GM23338 (cell line): ENCODE data around the gene ERBB4. TPM values are rescaled to one million over a fixed set of nuclear protein-coding genes. Genes with fewer than 3 reads are reported as not detected.

Experiments used
- ATAC-seq: fragments of 200-7000 bp; cut with Tn5 transposase; 3 replicates; pipeline ENCODE4 v1.9.1; 2020
- DNase-seq: peaks from one replicate; pipeline ENCODE4 v3.0.0-alpha.2; 2015; ENCODE audit warnings: low spot score
- H2AFZ ChIP-seq: fragments of 200-600 bp; sonication (generic); 2 replicates; pipeline ENCODE4 v1.8.0; 2016; ENCODE audit warnings: antibody characterized with exemption, mild to moderate bottlenecking, moderate library complexity
- H3F3A ChIP-seq: fragments of 200-600 bp; sonication (generic); replicated peaks from 2 replicates; pipeline ENCODE4 v1.8.0; 2017; ENCODE audit warnings: antibody characterized with exemption, mixed run types, low read depth
- H3K27ac ChIP-seq: fragments of 200-600 bp; sonication (generic); 2 replicates; pipeline ENCODE4 v1.6.1; 2016; ENCODE audit warnings: low read depth
- H3K27me3 ChIP-seq: fragments of 200-600 bp; sonication (generic); 2 replicates; pipeline ENCODE4 v1.8.0; 2016; ENCODE audit warnings: mild to moderate bottlenecking, mixed run types, moderate library complexity; ENCODE audit not compliant: insufficient read depth
- H3K36me3 ChIP-seq: fragments of 200-600 bp; sonication (generic); 2 replicates; pipeline ENCODE4 v1.8.0; 2016; ENCODE audit warnings: mild to moderate bottlenecking; ENCODE audit not compliant: insufficient read depth
- H3K4me1 ChIP-seq: fragments of 200-600 bp; sonication (generic); 2 replicates; pipeline ENCODE4 v1.8.0; 2016; ENCODE audit warnings: mild to moderate bottlenecking, moderate library complexity; ENCODE audit not compliant: insufficient read depth
- H3K4me2 ChIP-seq: fragments of 200-600 bp; sonication (generic); 2 replicates; pipeline ENCODE4 v1.7.1; 2017; ENCODE audit warnings: mixed run types
- H3K4me3 ChIP-seq: fragments of 200-600 bp; sonication (generic); 2 replicates; pipeline ENCODE4 v1.6.1; 2016; ENCODE audit warnings: mixed run types
- H3K79me2 ChIP-seq: fragments of 200-600 bp; sonication (generic); replicated peaks from 2 replicates; pipeline ENCODE4 v1.8.0; 2017; ENCODE audit warnings: mild to moderate bottlenecking; ENCODE audit not compliant: insufficient read depth
- H3K9me2 ChIP-seq: fragments of 200-600 bp; sonication (generic); 2 replicates; pipeline ENCODE4 v1.8.0; 2017; ENCODE audit not compliant: insufficient read depth
- H4K20me1 ChIP-seq: fragments of 200-600 bp; sonication (generic); replicated peaks from 2 replicates; pipeline ENCODE4 v1.8.0; 2017; ENCODE audit warnings: mild to moderate bottlenecking; ENCODE audit not compliant: insufficient read depth
- H3K27ac Mint-ChIP-seq: 2 replicates; pipeline ENCODE4 v1.8.0; 2020; ENCODE audit warnings: inconsistent platforms, mild to moderate bottlenecking, moderate library complexity, mixed read lengths
- H3K27me3 Mint-ChIP-seq: 3 replicates; pipeline ENCODE4 v1.8.0; 2022; ENCODE audit warnings: low read depth, mild to moderate bottlenecking, moderate library complexity, mixed read lengths, inconsistent platforms; ENCODE audit not compliant: insufficient read depth, poor library complexity
- H3K36me3 Mint-ChIP-seq: 3 replicates; pipeline ENCODE4 v1.8.0; 2021; ENCODE audit warnings: low read depth, mild to moderate bottlenecking, inconsistent platforms, moderate library complexity, mixed read lengths
- H3K4me1 Mint-ChIP-seq: 3 replicates; pipeline ENCODE4 v1.8.0; 2020; ENCODE audit warnings: mild to moderate bottlenecking, inconsistent platforms, mixed read lengths
- H3K4me3 Mint-ChIP-seq: 3 replicates; pipeline ENCODE4 v1.8.0; 2021; ENCODE audit warnings: moderate library complexity, mild to moderate bottlenecking, inconsistent platforms, mixed read lengths
- H3K9me3 Mint-ChIP-seq: 3 replicates; pipeline ENCODE4 v1.8.0; 2020; ENCODE audit warnings: moderate library complexity, mild to moderate bottlenecking, inconsistent platforms, mixed read lengths
- CREB1 ChIP-seq: fragments of 250-450 bp; sonication (Bioruptor Pico); IDR thresholded peaks from 2 replicates; pipeline ENCODE4 v1.5.0; 2020; ENCODE audit warnings: low read depth, mild to moderate bottlenecking, moderate library complexity
- CTCF ChIP-seq, 2 experiments: fragments of 200-600 bp in 1 of 2; sonication (generic) in 1 of 2; conservative IDR thresholded peaks; 2 replicates each; pipeline versions ENCODE4 v1.5.1 to v1.6.1; 2016 to 2017; ENCODE audit warnings: antibody characterized with exemption in 2 of 2, low read depth in 2 of 2, mild to moderate bottlenecking in 2 of 2, moderate library complexity in 1 of 2
- ETS1 ChIP-seq: IDR thresholded peaks from 2 replicates; pipeline ENCODE4 v1.6.1; 2016; ENCODE audit warnings: antibody characterized with exemption
- EZH2 ChIP-seq: fragments of 200-600 bp; sonication (generic); IDR thresholded peaks from one replicate; pipeline ENCODE4 v1.8.0; 2017; ENCODE audit warnings: antibody characterized with exemption, mild to moderate bottlenecking, low read depth; ENCODE audit not compliant: unreplicated experiment
- EZH2phosphoT487 ChIP-seq: fragments of 200-600 bp; sonication (generic); IDR thresholded peaks from one replicate; pipeline ENCODE4 v1.8.1; 2018; ENCODE audit warnings: antibody characterized with exemption; ENCODE audit not compliant: unreplicated experiment
- JUNB ChIP-seq: IDR thresholded peaks from one replicate; pipeline ENCODE4 v1.6.1; 2016; ENCODE audit warnings: antibody characterized with exemption; ENCODE audit not compliant: unreplicated experiment
- NANOG ChIP-seq: IDR thresholded peaks from 2 replicates; pipeline ENCODE4 v1.6.1; 2016; ENCODE audit warnings: antibody characterized with exemption, borderline replicate concordance
- POLR2AphosphoS5 ChIP-seq: IDR thresholded peaks from 2 replicates; pipeline ENCODE4 v1.6.1; 2016; ENCODE audit warnings: antibody characterized with exemption, low read depth
- REST ChIP-seq: IDR thresholded peaks from one replicate; pipeline ENCODE4 v1.6.1; 2018; ENCODE audit warnings: antibody characterized with exemption; ENCODE audit not compliant: unreplicated experiment
- STAT1 ChIP-seq: IDR thresholded peaks from one replicate; pipeline ENCODE4 v1.6.1; 2016; ENCODE audit warnings: antibody characterized with exemption; ENCODE audit not compliant: unreplicated experiment
- ZNF114 ChIP-seq: fragments of 250-450 bp; sonication (Bioruptor Pico); IDR thresholded peaks from 2 replicates; pipeline ENCODE4 v1.5.0; 2020; ENCODE audit warnings: mild to moderate bottlenecking, moderate library complexity
- ZNF331 ChIP-seq: fragments of 250-450 bp; sonication (Bioruptor Pico); IDR thresholded peaks from 2 replicates; pipeline ENCODE4 v1.5.0; 2020; ENCODE audit warnings: low read depth, mild to moderate bottlenecking, moderate library complexity
- ZNF462 ChIP-seq: fragments of 250-450 bp; sonication (Bioruptor Pico); IDR thresholded peaks from 2 replicates; pipeline ENCODE4 v1.5.0; 2020; ENCODE audit warnings: mild to moderate bottlenecking, moderate library complexity
- polyA plus RNA-seq: library from polyadenylated mRNA; unstranded; fragments of >200 nt; fragmentation: Nextera tagmentation; extraction: Ambion mirVana; gene quantifications from 2 replicates; pipeline ENCODE4 v1.2.1, GENCODE V29; 2016
- total RNA-seq: library from RNA; depleted of rRNA; stranded (reverse); fragments of >200 nt; shearing (Covaris generic); gene quantifications from 2 replicates; pipeline ENCODE4 v1.2.3, GENCODE V29; 2014

Gene ERBB4
- total and polyA plus RNA-seq, 2 experiments from 2014 or later = 0.73 to 1.1 TPM

GRCh38 chr2:211671977-211672376 is 866.6 kb downstream of the ERBB4 start:
- no peaks in the 10 kb centered on the region for H3K27me3 ChIP-seq
- no peaks in the 10 kb centered on the region for H3F3A ChIP-seq
- Mint-ChIP-seq H3K4me3 (no peak overlapping the region), H3K9me3 (no peaks in the 10 kb centered on the region), H3K4me1 (no peaks in the 10 kb centered on the region), H3K27me3 (no peaks in the 10 kb centered on the region), H3K36me3 (no peaks in the 10 kb centered on the region), H3K27ac (no peak overlapping the region)
- H3K79me2 ChIP-seq = no peaks in the 10 kb centered on the region
- DNase-seq (no peak), ATAC-seq (no peak)
- H3K4me1 ChIP-seq = no peaks in the 10 kb centered on the region
- H2AFZ ChIP-seq = no peak overlapping the region
- H3K4me2 ChIP-seq = no peak overlapping the region
- no peak overlapping the region for H3K27ac ChIP-seq
- TF ChIP-seq ZNF462 (CRISPR knock-in tag) (no peak), EZH2 (no peak), ETS1 (no peak), EZH2phosphoT487 (no peak), POLR2AphosphoS5 (no peak), ZNF331 (no peak), CREB1 (CRISPR knock-in tag) (no peak), REST (no peak), STAT1 (no peak), NANOG (no peak), CTCF (conservative IDR thresholded peaks at IDR 0.05; ENCODE audit: low read depth in 2 of 2) (no peak), JUNB (no peak), ZNF114 (no peak)
- no peaks in the 10 kb centered on the region for H4K20me1 ChIP-seq
- H3K4me3 ChIP-seq = no peak overlapping the region
- no peaks in the 10 kb centered on the region for H3K36me3 ChIP-seq
- H3K9me2 ChIP-seq = no peaks in the 10 kb centered on the region
